Central memory CD4-positive, alpha-beta T cell (primary cell): ENCODE data around the gene CMTM4.
"Not testable (repeated sequence)": the region's sequence is repeated elsewhere in the genome, so short reads cannot be mapped to it uniquely, and the experiment has no call there.

Experiments used
- DNase-seq: peaks from one replicate; pipeline ENCODE4 v3.0.0; 2022

Gene CMTM4

DNA sequence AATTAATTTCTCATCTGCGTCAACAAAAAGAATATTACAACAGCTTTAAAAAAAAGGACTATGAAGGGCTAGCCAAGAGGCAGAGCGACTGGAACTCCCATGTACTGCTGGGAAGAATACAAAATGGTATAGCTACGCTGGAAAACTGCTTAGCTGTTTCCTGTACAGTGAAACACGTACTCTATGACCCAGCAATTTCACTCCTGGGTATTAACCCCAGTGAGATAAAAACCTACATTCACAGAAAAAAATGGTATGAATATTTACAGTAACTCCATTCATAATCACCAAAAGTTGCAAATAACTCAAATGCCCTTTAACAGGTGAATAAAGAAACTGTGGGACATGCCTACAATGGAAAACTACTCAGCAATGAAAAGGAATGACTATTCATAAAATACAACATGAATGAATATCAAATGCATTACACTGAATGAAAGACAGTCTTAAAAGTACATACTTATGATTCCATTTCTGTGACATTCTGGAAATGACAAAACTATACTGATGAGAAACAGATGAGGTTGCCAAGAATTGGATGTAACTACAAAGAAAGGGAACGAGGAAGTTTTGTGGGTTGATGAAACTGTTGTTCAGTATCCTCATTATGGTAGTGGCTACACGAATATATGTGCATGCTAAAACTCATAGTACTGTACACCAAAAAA, 27.6 kb downstream of the CMTM4 start:
- DNase-seq = no peak

GRCh38 chr16:66667944-66668343, 28.6 kb downstream of the CMTM4 start:
- no peak for DNase-seq

DNA sequence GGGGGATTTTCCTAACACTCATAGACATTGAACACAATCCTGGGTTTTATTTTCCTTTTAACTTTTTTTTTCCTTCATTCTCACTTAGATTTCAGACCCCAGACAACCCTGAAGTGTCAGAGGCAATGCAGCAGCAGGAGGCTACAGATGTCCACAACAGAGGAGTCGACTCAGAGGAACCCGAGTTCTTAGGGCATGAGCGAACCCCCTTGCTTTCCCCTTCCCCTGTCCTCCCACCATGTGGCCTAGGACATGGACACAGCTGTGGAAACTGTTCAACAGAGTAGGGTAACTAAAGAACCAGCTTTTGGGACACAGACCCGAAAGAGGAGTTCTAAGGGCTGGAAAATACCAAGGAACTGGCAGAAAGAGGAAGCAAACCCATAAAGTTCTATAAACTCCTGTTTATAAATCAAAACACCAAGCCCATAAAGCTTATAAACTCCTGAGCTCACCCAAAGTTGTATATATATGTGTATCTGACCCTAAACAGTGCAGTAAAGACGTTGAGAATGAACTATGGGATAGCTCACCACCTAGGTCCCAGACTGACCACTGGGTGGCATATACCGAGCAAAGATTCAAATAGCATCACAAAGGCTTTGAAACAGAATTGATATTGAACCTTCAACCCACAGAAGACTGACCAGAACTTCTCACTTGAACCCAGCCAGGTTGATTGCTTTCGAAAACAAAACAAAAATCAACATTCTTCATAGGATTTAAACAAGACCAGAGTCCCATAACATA, 33.9 kb downstream of the CMTM4 start:
- no peak for DNase-seq

- not testable (repeated sequence) for DNase-seq
Observed at GRCh38 chr16:66661671-66662346, 34.7 kb downstream of the CMTM4 start.

DNA sequence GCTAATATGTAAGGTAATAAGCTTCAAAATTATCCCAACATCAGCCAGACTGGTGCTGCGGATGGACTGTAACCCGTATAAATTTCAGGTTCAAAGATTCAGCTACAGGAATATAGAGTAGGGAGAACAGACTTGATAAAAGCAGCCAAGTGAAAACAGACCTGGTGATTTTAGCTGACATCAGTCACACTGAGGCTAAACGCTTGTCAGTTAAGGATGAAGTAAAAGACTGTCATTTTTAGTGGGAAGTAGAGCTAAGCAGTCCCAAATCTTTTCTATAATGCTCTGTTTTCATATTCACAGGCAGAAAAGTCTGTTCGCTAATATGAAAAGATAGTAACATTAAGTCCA, 35.4 kb downstream of the CMTM4 start:
- no peak for DNase-seq

DNA sequence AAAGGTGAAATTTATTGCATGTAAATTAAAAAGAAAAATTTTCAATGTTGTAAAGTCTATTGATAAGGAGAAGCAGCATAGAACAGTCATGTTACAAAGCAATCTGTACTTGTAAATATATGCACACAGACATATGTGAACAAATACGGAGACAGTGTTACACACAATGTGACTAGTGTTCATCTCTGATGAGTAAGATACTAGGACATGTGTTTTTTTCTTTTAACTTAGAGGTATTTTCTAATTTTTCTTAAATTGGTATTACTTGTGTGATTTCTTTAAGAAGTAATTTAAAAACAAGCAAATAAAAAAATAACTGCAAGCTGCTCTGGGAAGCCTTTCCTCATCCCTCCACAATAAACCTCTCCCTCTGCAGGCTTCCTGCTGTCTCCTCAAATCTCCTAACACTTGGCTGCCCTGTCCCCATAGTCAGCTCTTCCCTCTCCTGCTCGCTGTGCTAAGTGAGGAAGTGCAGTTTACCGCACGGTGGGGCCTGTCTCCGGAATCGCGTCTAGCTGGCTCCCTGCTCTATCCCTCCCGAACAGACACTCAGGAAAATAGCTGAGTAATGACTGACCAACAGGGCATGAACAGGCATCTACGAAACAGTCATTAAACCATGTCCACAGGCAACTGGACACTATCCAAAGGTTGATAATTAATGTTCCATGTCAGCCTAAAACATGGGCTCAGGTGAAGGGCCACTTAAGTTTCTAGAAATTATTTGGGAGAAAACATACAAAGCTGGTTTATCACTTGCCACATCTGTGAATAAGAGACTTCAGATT, 35.9 kb downstream of the CMTM4 start:
- DNase-seq = no peak

DNA sequence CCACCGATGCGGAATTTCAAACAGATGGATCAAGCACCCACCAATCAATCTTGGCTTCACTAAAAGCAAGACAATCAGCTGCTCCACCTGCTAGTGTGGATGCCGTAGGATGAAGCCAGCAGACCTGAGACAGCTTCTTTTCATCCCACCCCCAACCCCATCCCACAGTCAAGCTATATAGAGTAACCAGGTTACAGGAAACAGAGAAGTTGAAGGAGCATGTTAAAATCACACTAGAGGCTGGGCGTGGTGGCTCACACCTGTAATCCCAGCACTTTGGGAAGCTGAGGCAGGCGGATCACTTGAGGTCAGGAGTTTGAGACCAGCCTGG, 37.7 kb downstream of the CMTM4 start:
- no peak for DNase-seq

DNA sequence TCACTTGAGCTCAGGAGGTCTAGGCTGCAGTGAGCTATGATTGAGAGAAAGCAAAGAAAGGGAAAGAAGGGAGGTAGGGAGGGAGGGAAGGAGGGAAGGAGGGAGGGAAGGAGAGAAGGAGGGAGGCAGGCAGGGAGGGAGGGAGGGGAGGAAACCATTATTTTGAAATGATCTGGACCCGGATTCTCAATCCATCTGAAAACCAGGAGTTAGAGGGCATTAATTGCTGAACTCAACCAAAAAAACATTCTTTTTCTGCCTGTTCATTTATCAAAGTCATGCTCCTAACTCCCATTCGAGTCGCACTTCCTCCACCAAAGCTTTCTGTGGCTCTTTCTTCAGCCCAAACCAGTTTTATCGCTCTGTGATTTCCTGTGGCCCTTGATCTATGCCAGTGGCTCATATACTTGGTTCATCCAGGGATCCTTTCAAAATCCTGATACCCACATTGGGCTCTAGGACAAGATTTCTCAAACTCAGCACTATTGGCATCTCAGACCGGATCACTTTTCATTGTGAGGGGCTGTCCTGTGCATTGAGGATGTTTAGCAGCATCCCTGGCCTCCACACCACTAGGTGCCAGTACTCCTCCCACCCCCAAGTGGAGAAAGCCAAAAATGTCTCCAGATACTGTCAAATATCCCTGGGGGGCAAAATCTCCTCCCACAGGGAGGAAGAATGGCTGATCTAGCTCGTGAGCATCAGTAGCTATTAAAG, 38.2 kb downstream of the CMTM4 start:
- DNase-seq = no peak

DNA sequence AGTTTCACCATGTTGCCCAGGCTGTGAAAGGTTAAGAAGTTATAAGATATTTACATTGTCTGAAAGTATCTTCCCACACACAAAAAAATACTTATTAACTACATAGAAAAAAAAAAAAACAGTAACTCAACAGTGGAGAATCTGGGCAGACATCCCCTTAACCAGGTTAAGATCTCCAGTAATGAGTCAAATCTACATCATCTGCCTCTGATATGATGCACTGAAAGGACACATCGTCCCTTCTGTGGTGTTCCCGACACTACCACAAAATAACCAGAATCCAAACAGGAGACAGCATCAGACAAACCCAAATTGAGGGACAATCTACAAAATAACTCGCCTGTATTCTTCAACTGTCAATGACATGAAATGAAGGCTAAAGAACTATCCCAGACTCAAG, 40.0 kb downstream of the CMTM4 start:
- no peak for DNase-seq

- no peak for DNase-seq
Observed at GRCh38 chr16:66653581-66654350, 42.8 kb downstream of the CMTM4 start.

GRCh38 chr16:66652661-66653360, 43.7 kb downstream of the CMTM4 start:
- DNase-seq = no peak

DNA sequence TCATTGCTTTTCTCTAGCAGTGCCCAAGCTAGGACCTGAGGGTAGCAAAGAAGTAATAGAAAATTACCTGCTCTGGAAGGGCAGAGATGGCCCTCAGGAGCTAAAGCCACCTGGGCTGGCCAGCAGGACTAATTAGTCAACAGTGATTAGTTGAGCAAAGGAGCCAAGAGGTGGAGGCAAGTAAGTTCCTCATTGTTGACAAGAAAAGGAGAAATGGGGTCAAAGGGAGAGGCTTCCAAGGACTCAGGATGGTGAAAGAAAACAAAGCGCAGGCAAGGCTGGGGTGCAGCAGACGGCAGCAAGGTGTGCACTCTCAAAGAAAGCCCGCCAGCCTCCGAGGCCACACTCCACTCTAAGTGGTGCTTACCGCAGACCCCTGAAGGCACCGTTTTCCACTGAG, 44.6 kb downstream of the CMTM4 start:
- DNase-seq = no peak

- DNase-seq = no peak
Observed at GRCh38 chr16:66651474-66651765, 45.1 kb downstream of the CMTM4 start.

DNA sequence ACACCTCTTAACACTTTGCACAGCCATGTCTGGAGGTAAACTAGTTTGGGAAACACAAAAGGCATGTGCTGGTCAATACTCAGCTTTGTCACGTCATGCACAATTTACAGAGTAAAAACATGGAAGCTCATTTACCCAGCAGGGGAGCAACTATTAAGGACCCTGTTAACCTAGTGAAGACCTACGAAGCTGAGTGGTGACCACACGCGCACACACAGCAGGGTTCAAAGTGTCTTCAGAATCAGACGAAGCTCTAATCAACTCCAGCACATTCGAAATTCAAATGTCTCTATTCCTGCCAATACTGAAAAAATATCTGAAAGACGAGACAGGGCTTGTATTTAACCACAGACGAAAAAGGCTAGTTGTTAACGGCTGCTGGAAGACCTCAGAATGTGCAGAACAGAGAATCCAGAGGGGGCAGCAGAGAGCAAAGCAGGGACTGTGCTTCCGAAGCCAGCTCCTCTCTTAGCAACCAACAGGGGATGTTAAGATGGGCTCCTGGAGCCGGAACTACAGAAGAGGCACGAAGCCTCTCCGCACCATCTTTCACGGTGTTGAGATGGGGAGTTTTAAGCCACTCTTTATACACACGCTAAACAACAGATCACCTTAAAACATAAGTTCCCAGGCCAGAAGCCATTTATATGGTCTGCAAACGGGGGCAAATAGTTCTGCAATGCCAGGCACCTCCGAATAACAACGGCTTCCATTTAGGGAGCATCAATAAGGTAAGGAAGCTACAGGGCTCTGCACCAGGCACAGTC, 45.7 kb downstream of the CMTM4 start:
- peak; percentile 70 for DNase-seq

GRCh38 chr16:66649636-66650205, 46.8 kb downstream of the CMTM4 start:
- DNase-seq = no peak

GRCh38 chr16:66649167-66649566, 47.4 kb downstream of the CMTM4 start:
- no peak for DNase-seq

DNA sequence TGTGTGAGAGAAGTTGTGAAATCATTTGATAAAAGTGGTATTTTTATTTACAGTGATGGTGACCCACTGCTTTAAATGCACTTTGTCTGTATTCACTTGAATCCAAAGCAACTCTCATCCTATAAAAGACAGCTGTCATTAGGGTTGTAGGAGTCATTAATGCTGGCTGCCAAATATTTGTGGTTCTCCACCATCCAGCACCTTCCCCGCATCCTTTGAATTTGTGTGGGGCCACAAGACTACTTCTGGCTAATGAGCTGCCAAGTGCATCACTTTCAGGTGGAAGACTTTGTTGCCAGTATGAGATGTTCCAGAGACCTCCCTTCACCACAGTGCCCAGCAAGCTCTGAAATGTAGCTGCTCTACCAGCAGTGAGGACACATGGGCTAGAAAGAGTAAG, 48.7 kb downstream of the CMTM4 start:
- DNase-seq = no peak

GRCh38 chr16:66641387-66641786, 55.2 kb downstream of the CMTM4 start:
- no peak for DNase-seq

- no peak for DNase-seq
Observed at GRCh38 chr16:66640724-66641314, 55.7 kb downstream of the CMTM4 start.
